ENCODE measurements around the gene FAM217A. TPM values are rescaled to one million over a fixed set of nuclear protein-coding genes. Genes with fewer than 3 reads are reported as not detected.

FAM217A gene
- total RNA-seq, 1 donor from 2014 or later, result not detected

DNA sequence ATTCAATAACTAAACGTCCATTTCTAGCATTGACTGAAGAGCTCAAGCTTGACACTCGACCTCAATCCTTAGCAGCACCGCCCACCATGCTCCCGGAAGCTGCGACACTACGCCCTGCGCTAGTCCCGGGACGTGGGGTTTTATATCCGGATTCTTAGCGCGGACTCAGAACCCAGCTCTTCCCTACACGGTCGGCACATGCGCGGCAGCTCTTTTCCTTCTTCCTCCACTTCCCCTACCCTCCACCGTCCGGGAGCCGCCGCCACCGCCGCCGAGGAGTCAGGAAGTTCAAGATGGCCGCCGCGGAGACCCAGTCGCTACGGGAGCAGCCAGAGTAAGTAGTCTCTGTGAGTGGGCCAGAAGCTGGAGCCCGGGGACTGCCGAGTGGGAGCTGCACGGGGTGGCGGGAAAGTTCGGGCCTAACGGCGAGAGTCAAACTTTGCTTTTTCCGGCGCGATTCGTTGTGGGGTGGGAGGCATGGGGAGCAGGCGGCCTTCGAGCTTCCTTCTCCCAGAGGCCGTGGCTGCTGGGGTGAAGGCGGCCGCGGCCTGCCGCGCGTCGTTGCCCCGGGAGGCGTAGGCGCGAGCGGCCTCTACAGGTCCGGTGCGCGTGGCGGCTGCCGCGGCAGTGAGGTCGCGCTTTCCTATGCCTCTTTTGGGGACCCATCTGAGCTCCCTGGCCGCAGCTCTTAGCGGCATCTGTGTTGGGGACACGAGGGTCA lies 57.6 kb downstream of the FAM217A start:
- Histone ChIP-seq H3K4me1 (peaks cover 79% of the 10 kb centered on the region), H3K27me3 (no peaks in the 10 kb centered on the region), H3K9me3 (no peaks in the 10 kb centered on the region), H3K4me3 (peak overlapping the region; percentile 78 to 96), H3K36me3 (no peaks in the 10 kb centered on the region), H3K27ac (peak overlapping the region; percentile 97)
- peak in 1 of 2 donors; percentile 97 for DNase-seq (ENCODE audit: extremely low spot score in 2 of 2)
- TF ChIP-seq, protein P1, sequence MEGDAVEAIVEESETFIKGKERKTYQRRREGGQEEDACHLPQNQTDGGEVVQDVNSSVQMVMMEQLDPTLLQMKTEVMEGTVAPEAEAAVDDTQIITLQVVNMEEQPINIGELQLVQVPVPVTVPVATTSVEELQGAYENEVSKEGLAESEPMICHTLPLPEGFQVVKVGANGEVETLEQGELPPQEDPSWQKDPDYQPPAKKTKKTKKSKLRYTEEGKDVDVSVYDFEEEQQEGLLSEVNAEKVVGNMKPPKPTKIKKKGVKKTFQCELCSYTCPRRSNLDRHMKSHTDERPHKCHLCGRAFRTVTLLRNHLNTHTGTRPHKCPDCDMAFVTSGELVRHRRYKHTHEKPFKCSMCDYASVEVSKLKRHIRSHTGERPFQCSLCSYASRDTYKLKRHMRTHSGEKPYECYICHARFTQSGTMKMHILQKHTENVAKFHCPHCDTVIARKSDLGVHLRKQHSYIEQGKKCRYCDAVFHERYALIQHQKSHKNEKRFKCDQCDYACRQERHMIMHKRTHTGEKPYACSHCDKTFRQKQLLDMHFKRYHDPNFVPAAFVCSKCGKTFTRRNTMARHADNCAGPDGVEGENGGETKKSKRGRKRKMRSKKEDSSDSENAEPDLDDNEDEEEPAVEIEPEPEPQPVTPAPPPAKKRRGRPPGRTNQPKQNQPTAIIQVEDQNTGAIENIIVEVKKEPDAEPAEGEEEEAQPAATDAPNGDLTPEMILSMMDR (IDR thresholded peaks at IDR 0.05), result peak in 1 of 3 experiments; percentile 22
- peak; percentile 94 to 96 for TF ChIP-seq POLR2AphosphoS5 (IDR thresholded peaks at IDR 0.05; ENCODE audit: insufficient read depth in 1 of 2, low read depth in 1 of 2)
- peak in 1 of 2 donors; percentile 65 for TF ChIP-seq POLR2A (IDR thresholded peaks at IDR 0.05)
- intact Hi-C loops (cut with DNase I), result no loop called here

DNA sequence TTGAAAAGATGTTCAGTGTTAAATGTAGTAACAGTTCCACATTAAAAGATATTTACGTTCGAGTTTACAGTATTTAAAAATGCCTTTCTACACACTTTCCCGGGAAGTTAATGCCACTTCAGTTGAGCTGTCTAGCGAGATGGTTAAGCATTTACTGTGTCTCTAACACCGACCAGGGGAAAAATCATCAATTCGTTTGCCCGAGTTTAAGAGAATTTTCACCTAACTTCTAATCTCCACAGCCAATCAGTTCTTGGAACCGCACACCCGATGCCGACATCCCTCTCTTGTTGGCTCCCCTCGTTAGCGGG lies 58.2 kb downstream of the FAM217A start:
- Histone ChIP-seq H3K4me3 (peak overlapping the region; percentile 78 to 96), H3K27ac (peak overlapping the region; percentile 97), H3K36me3 (no peaks in the 10 kb centered on the region), H3K4me1 (peaks cover 79% of the 10 kb centered on the region), H3K9me3 (no peaks in the 10 kb centered on the region), H3K27me3 (no peaks in the 10 kb centered on the region)
- TF ChIP-seq POLR2A (IDR thresholded peaks at IDR 0.05) (no peak), POLR2AphosphoS5 (IDR thresholded peaks at IDR 0.05; ENCODE audit: insufficient read depth in 1 of 2, low read depth in 1 of 2) (no peak)
- TF ChIP-seq, protein P1 (IDR thresholded peaks at IDR 0.05), result no peak
- no peak for DNase-seq (ENCODE audit: extremely low spot score in 2 of 2)
- intact Hi-C loops (cut with DNase I), result no loop called here

DNA sequence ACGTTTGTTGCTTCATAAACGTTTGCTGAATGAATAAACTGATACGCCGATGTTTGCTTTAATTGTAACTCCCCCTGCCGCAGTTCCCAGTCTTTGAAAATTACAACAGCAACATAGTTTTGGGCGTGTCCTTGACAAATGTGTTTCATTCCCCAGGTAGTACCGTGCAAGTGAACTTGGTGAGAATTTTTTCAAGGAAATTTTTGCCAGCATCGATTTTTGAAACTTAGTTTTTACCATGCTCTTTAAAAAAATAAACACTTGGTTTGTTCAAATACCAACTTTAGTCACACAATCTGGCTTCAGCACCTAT lies 60.1 kb downstream of the FAM217A start:
- intact Hi-C loops (cut with DNase I), result no loop called here
- H3K4me1 ChIP-seq, result peaks cover 68% of the 10 kb centered on the region

More for the DNA sequence above, 60.1 kb downstream of the FAM217A start:
- TF ChIP-seq POLR2A (IDR thresholded peaks at IDR 0.05), result no peak
- TF ChIP-seq POLR2AphosphoS5 (IDR thresholded peaks at IDR 0.05; ENCODE audit: insufficient read depth in 1 of 2, low read depth in 1 of 2), result peak in 1 of 2 donors; percentile 0
- TF ChIP-seq, protein P1 (IDR thresholded peaks at IDR 0.05), result no peak
- no peaks in the 10 kb centered on the region for H3K9me3 ChIP-seq
- no peaks in the 10 kb centered on the region for H3K27me3 ChIP-seq
- H3K27ac ChIP-seq, result peak overlapping the region; percentile 91
- H3K4me3 ChIP-seq, result peak overlapping the region; percentile 61 to 66
- DNase-seq (ENCODE audit: extremely low spot score in 2 of 2), result no peak
- no peaks in the 10 kb centered on the region for H3K36me3 ChIP-seq

Other genes with a start within 250 kb of the FAM217A start
- 4.9 TPM for gene FAM50B, start 229.8 kb downstream of the FAM217A start, total RNA-seq
- gene ECI2, start 56.4 kb upstream of the FAM217A start, total RNA-seq, result 30.7 TPM

All from vagina (tissue), 2 donors.